ENCODE measurements around the gene ZMIZ1. TPM values are rescaled to one million over a fixed set of nuclear protein-coding genes. Genes with fewer than 3 reads are reported as not detected.

The ZMIZ1 gene
- total RNA-seq, 1 donor from 2014 or later: 6.3 TPM

DNA sequence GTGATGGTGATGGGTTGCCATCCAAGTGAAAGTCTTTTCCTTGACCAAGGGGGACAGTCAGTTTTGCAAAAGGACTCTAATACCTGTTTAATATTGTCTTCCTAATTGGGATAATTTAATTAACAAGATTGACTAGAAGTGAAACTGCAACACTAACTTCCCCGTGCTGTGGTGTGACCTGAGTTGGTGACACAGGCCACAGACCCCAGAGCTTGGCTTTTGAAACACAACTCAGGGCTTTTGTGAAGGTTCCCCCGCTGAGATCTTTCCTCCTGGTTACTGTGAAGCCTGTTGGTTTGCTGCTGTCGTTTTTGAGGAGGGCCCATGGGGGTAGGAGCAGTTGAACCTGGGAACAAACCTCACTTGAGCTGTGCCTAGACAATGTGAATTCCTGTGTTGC is 285.4 kb downstream of the ZMIZ1 start:
- Histone ChIP-seq H3K36me3 (ENCODE audit: control insufficient read depth, insufficient read depth, low read length) (peaks cover 32% of the 10 kb centered on the region), H3K4me3 (ENCODE audit: low read depth, low read length) (no peak overlapping the region), H3K27me3 (ENCODE audit: control insufficient read depth, insufficient read depth, low read length) (no peaks in the 10 kb centered on the region)
- TF ChIP-seq, protein P1, sequence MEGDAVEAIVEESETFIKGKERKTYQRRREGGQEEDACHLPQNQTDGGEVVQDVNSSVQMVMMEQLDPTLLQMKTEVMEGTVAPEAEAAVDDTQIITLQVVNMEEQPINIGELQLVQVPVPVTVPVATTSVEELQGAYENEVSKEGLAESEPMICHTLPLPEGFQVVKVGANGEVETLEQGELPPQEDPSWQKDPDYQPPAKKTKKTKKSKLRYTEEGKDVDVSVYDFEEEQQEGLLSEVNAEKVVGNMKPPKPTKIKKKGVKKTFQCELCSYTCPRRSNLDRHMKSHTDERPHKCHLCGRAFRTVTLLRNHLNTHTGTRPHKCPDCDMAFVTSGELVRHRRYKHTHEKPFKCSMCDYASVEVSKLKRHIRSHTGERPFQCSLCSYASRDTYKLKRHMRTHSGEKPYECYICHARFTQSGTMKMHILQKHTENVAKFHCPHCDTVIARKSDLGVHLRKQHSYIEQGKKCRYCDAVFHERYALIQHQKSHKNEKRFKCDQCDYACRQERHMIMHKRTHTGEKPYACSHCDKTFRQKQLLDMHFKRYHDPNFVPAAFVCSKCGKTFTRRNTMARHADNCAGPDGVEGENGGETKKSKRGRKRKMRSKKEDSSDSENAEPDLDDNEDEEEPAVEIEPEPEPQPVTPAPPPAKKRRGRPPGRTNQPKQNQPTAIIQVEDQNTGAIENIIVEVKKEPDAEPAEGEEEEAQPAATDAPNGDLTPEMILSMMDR (IDR thresholded peaks at IDR 0.05; ENCODE audit: insufficient read depth, low read length, severe bottlenecking): no peak
- FAIRE-seq (no peak), DNase-seq (ENCODE audit: low read depth) (no peak)

DNA sequence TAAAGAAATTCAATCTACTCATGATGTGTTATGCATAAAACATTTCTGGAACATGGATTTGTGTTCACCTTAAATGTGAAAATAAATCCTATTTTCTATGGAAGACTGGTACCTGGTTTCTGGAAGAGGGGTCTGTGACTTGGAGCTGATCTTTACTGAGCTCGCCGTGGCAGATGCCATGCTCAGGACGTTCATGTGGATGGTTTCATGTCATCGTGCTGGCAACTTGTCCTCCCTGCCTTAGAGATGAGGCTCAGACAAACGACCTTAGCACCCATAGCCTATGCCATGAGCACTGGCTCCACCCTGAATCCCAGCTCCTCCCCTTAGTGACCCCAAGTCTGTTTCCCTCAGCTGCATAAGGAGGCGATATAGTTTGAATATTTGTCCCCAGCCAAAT is 285.8 kb downstream of the ZMIZ1 start:
- TF ChIP-seq, protein P1 (IDR thresholded peaks at IDR 0.05; ENCODE audit: insufficient read depth, low read length, severe bottlenecking): no peak
- Histone ChIP-seq H3K27me3 (ENCODE audit: control insufficient read depth, insufficient read depth, low read length) (no peaks in the 10 kb centered on the region), H3K36me3 (ENCODE audit: control insufficient read depth, insufficient read depth, low read length) (peaks cover 30% of the 10 kb centered on the region), H3K4me3 (ENCODE audit: low read depth, low read length) (no peak overlapping the region)
- FAIRE-seq: no peak
- DNase-seq (ENCODE audit: low read depth): no peak

DNA sequence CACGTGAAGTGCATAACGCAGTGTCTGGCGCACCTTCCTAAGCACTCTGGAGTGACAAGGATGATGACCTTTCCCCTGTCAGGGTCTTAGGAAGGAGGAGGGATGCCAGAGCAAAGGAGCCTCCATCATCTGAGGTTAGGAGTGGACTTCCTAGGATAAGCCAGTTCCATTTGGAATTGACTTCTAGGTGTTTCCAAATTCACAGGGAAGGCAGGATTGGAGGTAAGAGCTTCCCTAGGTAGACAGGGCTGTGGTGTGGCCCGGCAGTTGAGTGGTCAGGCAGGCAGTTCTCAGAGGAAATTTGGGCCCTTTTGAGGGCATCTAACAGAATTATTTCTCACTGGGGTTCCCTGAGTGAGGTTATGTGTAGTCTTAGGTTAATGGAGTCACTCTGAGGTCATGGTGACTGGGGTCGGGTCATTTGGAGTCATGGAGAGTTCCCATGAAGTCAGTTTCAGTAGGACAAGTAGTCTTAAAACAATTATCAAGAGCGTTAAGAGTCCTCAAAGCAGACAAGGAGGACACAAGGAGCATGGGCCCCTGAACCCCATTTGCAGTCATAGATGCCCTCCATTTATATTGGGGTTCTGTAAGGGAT is 286.8 kb downstream of the ZMIZ1 start:
- Histone ChIP-seq H3K36me3 (ENCODE audit: control insufficient read depth, insufficient read depth, low read length) (peaks cover 22% of the 10 kb centered on the region), H3K27me3 (ENCODE audit: control insufficient read depth, insufficient read depth, low read length) (no peaks in the 10 kb centered on the region), H3K4me3 (ENCODE audit: low read depth, low read length) (no peak overlapping the region)
- FAIRE-seq (no peak), DNase-seq (ENCODE audit: low read depth) (no peak)
- TF ChIP-seq, protein P1 (IDR thresholded peaks at IDR 0.05; ENCODE audit: insufficient read depth, low read length, severe bottlenecking): no peak

DNA sequence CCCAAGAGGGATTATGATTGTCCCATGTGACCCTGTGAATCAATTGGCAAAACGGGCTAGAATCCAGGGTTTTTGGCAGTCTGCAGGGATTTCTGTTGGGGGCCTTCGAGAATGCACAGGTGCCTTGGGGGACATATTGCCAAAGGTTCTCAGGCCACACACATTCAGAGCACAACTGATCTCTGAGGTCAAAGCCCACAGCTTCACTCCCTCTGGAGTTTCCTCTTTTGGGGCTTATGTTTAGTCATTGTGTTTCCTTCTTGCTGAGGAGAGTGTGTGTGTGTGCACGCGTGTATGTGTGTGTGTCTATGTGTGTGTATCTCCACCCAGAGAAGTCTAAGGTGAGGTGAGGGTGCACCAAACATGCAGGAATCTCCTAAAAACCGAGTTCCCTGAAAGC is 287.3 kb downstream of the ZMIZ1 start:
- Histone ChIP-seq H3K4me3 (ENCODE audit: low read depth, low read length) (no peak overlapping the region), H3K27me3 (ENCODE audit: control insufficient read depth, insufficient read depth, low read length) (no peaks in the 10 kb centered on the region), H3K36me3 (ENCODE audit: control insufficient read depth, insufficient read depth, low read length) (peaks cover 18% of the 10 kb centered on the region)
- FAIRE-seq (no peak), DNase-seq (ENCODE audit: low read depth) (no peak)
- TF ChIP-seq, protein P1 (IDR thresholded peaks at IDR 0.05; ENCODE audit: insufficient read depth, low read length, severe bottlenecking): no peak

DNA sequence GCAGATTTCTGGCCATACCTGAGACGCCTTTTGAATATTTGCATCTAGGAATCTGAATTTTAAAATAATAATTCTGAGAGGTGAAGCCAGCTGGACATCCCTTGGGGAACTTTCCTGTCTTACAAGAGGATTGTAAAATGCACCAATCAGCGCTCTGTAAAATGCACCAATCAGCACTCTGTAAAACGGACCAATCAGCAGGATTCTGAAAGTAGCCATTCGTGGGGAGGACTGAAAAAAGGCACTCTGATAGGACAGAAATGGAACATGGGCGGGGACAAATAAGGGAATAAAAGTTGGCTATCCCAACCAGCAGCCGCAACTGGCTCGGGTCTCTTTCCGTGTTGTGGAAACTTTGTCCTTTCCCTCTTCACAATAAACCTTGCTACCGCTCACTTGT is 288.4 kb downstream of the ZMIZ1 start:
- DNase-seq (ENCODE audit: low read depth): no peak
- TF ChIP-seq, protein P1 (IDR thresholded peaks at IDR 0.05; ENCODE audit: insufficient read depth, low read length, severe bottlenecking): no peak
- Histone ChIP-seq H3K27me3 (ENCODE audit: control insufficient read depth, insufficient read depth, low read length) (no peaks in the 10 kb centered on the region), H3K36me3 (ENCODE audit: control insufficient read depth, insufficient read depth, low read length) (peaks cover 14% of the 10 kb centered on the region), H3K4me3 (ENCODE audit: low read depth, low read length) (no peak overlapping the region)
- no peak for FAIRE-seq

DNA sequence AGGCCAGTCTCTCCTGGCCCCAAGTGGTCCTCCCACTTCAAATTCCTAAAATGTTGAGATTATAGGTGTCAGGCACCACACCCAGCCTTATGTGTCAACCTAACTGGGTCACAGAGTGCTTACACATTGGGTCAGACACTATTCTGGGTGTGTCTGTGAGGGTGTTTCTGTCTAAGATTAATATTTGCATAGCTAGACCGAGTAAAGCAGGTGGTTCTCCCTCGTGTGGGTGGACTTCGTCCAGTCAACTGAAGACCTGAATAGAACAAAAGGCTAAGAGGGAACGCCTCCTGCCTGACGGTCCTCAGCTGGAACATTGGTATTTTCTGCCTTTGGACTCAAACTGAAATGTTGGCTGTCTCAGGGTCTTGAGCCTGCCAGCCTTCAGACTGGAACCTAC is 290.0 kb downstream of the ZMIZ1 start:
- no peak for FAIRE-seq

More for the DNA sequence above, 290.0 kb downstream of the ZMIZ1 start:
- no peaks in the 10 kb centered on the region for H3K27me3 ChIP-seq (ENCODE audit: control insufficient read depth, insufficient read depth, low read length)
- TF ChIP-seq, protein P1 (IDR thresholded peaks at IDR 0.05; ENCODE audit: insufficient read depth, low read length, severe bottlenecking): no peak
- peaks cover 7% of the 10 kb centered on the region for H3K36me3 ChIP-seq (ENCODE audit: control insufficient read depth, insufficient read depth, low read length)
- no peak overlapping the region for H3K4me3 ChIP-seq (ENCODE audit: low read depth, low read length)
- peak; percentile 47 for DNase-seq (ENCODE audit: low read depth)

Data from bronchial epithelial cell (primary cell).